Astrocyte (in vitro differentiated cells and primary cell): Measurements from ENCODE around the gene IL32. TPM values are rescaled to one million over a fixed set of nuclear protein-coding genes. Genes with fewer than 3 reads are reported as not detected.

ENCODE experiments used
- DNase-seq: peaks from one replicate; pipeline ENCODE4 v3.0.0-alpha.2; 2010; ENCODE audit warnings: low read depth
- FAIRE-seq: peaks from 2 replicates; lab custom pipeline; 2011; peaks lifted over from hg19 to GRCh38; lab: Jason Lieb, UNC
- H2AFZ ChIP-seq: 2 replicates; pipeline ENCODE4 v1.6.0; 2012; ENCODE audit warnings: low read depth, low read length, inconsistent platforms
- H3K27ac ChIP-seq: 2 replicates; pipeline ENCODE4 v1.5.1; 2011; ENCODE audit warnings: low read depth, low read length, inconsistent platforms
- H3K27me3 ChIP-seq: 2 replicates; pipeline ENCODE4 v1.6.0; 2011; ENCODE audit warnings: low read length, inconsistent platforms; ENCODE audit not compliant: insufficient read depth
- H3K36me3 ChIP-seq: 2 replicates; pipeline ENCODE4 v1.5.1; 2011; ENCODE audit warnings: low read length, inconsistent platforms; ENCODE audit not compliant: insufficient read depth
- H3K4me1 ChIP-seq: 2 replicates; pipeline ENCODE4 v1.5.1; 2011; ENCODE audit warnings: low read length, inconsistent platforms; ENCODE audit not compliant: insufficient read depth
- H3K4me2 ChIP-seq: 2 replicates; pipeline ENCODE4 v1.6.0; 2012; ENCODE audit warnings: low read length, inconsistent platforms
- H3K4me3 ChIP-seq: 2 replicates; pipeline ENCODE4 v1.5.1; 2011; ENCODE audit warnings: low read depth, mild to moderate bottlenecking, low read length, inconsistent platforms; ENCODE audit not compliant: insufficient read depth
- H3K79me2 ChIP-seq: 2 replicates; pipeline ENCODE4 v1.6.0; 2012; ENCODE audit warnings: mild to moderate bottlenecking, low read length, inconsistent platforms; ENCODE audit not compliant: insufficient read depth
- H3K9ac ChIP-seq: 2 replicates; pipeline ENCODE4 v1.6.0; 2012; ENCODE audit warnings: mild to moderate bottlenecking, low read length, inconsistent platforms
- H3K9me3 ChIP-seq: 2 replicates; pipeline ENCODE4 v1.5.1; 2012; ENCODE audit warnings: low read depth, mild to moderate bottlenecking, low read length, inconsistent platforms; ENCODE audit not compliant: insufficient read depth
- H4K20me1 ChIP-seq: 2 replicates; pipeline ENCODE4 v1.6.0; 2012; ENCODE audit warnings: low read length, inconsistent platforms; ENCODE audit not compliant: insufficient read depth
- H3K27ac Mint-ChIP-seq: one replicate; pipeline ENCODE4 v1.8.0; 2021; ENCODE audit warnings: mild to moderate bottlenecking, mixed read lengths; ENCODE audit not compliant: unreplicated experiment
- H3K27me3 Mint-ChIP-seq: one replicate; pipeline ENCODE4 v1.8.0; 2021; ENCODE audit warnings: low read depth, mixed read lengths; ENCODE audit not compliant: unreplicated experiment
- H3K36me3 Mint-ChIP-seq: one replicate; pipeline ENCODE4 v1.8.0; 2021; ENCODE audit warnings: low read depth, mixed read lengths; ENCODE audit not compliant: unreplicated experiment
- H3K4me1 Mint-ChIP-seq: one replicate; pipeline ENCODE4 v1.8.0; 2021; ENCODE audit warnings: low read depth, mixed read lengths; ENCODE audit not compliant: unreplicated experiment
- H3K4me3 Mint-ChIP-seq: one replicate; pipeline ENCODE4 v1.8.0; 2021; ENCODE audit warnings: mild to moderate bottlenecking, moderate library complexity, mixed read lengths; ENCODE audit not compliant: unreplicated experiment
- H3K9me3 Mint-ChIP-seq: one replicate; pipeline ENCODE4 v1.8.0; 2021; ENCODE audit warnings: mild to moderate bottlenecking, mixed read lengths; ENCODE audit not compliant: unreplicated experiment
- EZH2 ChIP-seq: IDR thresholded peaks from 2 replicates; pipeline ENCODE4 v1.6.1; 2012; ENCODE audit warnings: mild to moderate bottlenecking, low read length, inconsistent platforms; ENCODE audit not compliant: insufficient read depth
- total RNA-seq: library from RNA; stranded (reverse); gene quantifications from 2 replicates; pipeline ENCODE4 v1.2.1, GENCODE V29; 2021
- TF ChIP-seq, protein P1 (sequence below): IDR thresholded peaks from 2 replicates; pipeline ENCODE4 v1.5.1; 2011; ENCODE audit warnings: low read depth, mild to moderate bottlenecking, inconsistent platforms, low read length, moderate library complexity; ENCODE audit not compliant: insufficient read depth

Gene IL32
- total RNA-seq, 1 donor from 2014 or later = 43.8 TPM

GRCh38 chr16:3099732-3100499 is 34.5 kb downstream of the IL32 start:
- DNase-seq (peak; percentile 44), FAIRE-seq (no peak)
- Histone ChIP-seq H3K36me3 (no peaks in the 10 kb centered on the region), H3K4me1 (peaks cover 6% of the 10 kb centered on the region), H3K27me3 (peaks cover 14% of the 10 kb centered on the region), H3K27ac (no peak overlapping the region), H2AFZ (peak overlapping the region; percentile 73), H3K9ac (no peak overlapping the region), H3K4me2 (peak overlapping the region; percentile 76), H4K20me1 (no peaks in the 10 kb centered on the region), H3K79me2 (no peaks in the 10 kb centered on the region), H3K9me3 (no peaks in the 10 kb centered on the region), H3K4me3 (no peak overlapping the region)
- Mint-ChIP-seq H3K36me3 (no peaks in the 10 kb centered on the region), H3K4me1 (peaks cover 5% of the 10 kb centered on the region), H3K9me3 (peaks cover 5% of the 10 kb centered on the region), H3K27me3 (peaks cover 22% of the 10 kb centered on the region), H3K4me3 (peak overlapping the region; percentile 60), H3K27ac (no peak overlapping the region)
- TF ChIP-seq, protein P1, sequence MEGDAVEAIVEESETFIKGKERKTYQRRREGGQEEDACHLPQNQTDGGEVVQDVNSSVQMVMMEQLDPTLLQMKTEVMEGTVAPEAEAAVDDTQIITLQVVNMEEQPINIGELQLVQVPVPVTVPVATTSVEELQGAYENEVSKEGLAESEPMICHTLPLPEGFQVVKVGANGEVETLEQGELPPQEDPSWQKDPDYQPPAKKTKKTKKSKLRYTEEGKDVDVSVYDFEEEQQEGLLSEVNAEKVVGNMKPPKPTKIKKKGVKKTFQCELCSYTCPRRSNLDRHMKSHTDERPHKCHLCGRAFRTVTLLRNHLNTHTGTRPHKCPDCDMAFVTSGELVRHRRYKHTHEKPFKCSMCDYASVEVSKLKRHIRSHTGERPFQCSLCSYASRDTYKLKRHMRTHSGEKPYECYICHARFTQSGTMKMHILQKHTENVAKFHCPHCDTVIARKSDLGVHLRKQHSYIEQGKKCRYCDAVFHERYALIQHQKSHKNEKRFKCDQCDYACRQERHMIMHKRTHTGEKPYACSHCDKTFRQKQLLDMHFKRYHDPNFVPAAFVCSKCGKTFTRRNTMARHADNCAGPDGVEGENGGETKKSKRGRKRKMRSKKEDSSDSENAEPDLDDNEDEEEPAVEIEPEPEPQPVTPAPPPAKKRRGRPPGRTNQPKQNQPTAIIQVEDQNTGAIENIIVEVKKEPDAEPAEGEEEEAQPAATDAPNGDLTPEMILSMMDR = no peak
- TF ChIP-seq EZH2 = no peak

DNA sequence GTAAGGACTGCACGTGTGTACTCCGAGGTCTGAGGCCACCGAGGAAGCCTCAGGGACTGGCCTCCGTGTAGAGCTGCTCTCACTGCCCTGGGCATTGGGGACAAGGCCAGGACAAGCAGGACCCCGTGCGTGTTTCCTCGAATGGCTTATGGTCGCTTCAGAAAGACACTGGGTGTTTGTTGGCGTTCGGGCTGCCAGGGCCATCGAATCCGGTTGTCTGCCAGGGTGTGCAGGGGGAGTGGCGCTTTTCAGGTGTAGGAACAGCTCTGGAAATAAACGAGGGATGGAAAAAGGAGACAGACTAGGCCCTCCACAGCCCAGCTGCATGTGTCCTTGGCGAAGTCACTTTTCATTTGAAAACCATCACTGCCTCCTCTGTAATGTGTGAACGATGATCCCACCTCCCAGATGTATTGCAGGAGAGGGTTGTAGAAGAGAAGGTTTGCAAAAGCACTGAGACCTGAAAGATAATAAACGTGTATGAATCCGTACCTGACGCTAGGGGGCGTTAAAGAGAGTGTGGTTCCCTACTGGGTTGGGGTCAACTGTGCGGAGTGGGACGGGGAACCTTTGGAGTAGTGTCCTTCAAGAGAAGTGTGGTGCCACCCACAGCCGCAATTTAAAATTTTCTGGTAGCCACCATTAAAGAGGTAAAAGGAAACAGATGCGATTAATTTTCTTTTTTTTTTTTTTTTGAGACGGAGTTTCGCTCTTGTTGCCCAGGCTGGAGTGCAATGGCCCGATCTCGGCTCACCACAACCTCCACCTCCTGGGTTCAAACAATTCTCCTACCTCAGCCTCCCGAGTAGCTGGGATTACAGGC is 35.8 kb downstream of the IL32 start:
- peaks cover 5% of the 10 kb centered on the region for H3K4me1 Mint-ChIP-seq
- H3K79me2 ChIP-seq = no peaks in the 10 kb centered on the region
- FAIRE-seq (no peak), DNase-seq (no peak)
- no peak overlapping the region for H3K27ac ChIP-seq
- H3K9me3 ChIP-seq = no peaks in the 10 kb centered on the region
- no peak overlapping the region for H2AFZ ChIP-seq
- H4K20me1 ChIP-seq = no peaks in the 10 kb centered on the region
- H3K4me3 Mint-ChIP-seq = no peak overlapping the region
- TF ChIP-seq, protein P1 = peak; percentile 47
- no peak for TF ChIP-seq EZH2
- peaks cover 6% of the 10 kb centered on the region for H3K4me1 ChIP-seq
- H3K36me3 Mint-ChIP-seq = no peaks in the 10 kb centered on the region
- H3K27me3 Mint-ChIP-seq = peaks cover 22% of the 10 kb centered on the region
- H3K36me3 ChIP-seq = no peaks in the 10 kb centered on the region
- no peak overlapping the region for H3K9ac ChIP-seq
- H3K9me3 Mint-ChIP-seq = peaks cover 5% of the 10 kb centered on the region
- no peak overlapping the region for H3K4me2 ChIP-seq
- peaks cover 14% of the 10 kb centered on the region for H3K27me3 ChIP-seq
- no peak overlapping the region for H3K27ac Mint-ChIP-seq
- H3K4me3 ChIP-seq = no peak overlapping the region
